GM19328 (cell line): ENCODE measurements around the gene KBTBD7.
A peak's percentile ranks its signal among the peaks of the same experiment; 100 is the strongest.

Experiments
- ATAC-seq: cut with Tn5 transposase; IDR thresholded peaks from one replicate; pipeline ENCODE4 v1.9.1; 2021; ENCODE audit warnings: mild to moderate bottlenecking, moderate library complexity; ENCODE audit not compliant: unreplicated experiment

KBTBD7 gene

GRCh38 chr13:41193919-41194824 lies at the start of gene KBTBD7:
KBTBD7 (minus strand) TSS chr13:41194569; CDS start chr13:41194257, 312 bp downstream.
- peak; percentile 88 for ATAC-seq

DNA sequence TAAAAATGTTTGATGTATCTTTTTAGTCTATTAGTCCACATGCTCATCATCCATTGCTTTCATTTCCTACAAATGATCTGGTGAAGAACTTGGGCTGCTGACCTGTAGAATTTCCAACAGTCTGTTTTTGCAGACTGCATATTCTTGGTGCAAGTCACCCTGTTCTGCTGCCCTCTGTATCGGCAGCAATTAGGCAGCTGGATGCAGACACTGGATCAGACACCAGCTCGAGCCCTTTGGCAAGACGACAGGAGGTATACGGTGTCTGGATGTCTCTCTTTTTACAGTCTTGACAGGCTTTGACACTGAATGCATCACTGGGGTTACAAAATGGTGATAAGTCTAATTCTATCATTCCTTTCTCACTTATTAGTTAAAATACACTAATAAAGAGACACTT lies 47.3 kb upstream of the KBTBD7 start:
- no peak for ATAC-seq

DNA sequence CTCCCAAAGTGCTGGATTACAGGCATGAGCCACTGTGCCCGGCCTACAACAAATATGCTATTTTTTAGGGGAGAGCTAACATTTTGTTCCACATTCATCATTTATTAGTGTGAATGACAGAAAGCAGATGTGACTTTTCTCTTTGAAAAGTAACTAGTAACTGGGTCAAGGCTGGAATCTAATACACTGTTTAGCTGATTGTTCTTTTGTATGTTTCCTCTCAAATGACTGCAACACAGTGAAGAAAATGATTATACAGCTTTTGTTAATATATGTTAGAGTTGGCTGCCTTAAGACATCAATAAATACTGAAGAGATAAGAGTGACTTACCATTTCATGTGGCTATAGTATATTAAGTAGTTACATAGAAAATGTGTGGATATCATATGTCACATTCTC lies 42.0 kb upstream of the KBTBD7 start:
- no peak for ATAC-seq

DNA sequence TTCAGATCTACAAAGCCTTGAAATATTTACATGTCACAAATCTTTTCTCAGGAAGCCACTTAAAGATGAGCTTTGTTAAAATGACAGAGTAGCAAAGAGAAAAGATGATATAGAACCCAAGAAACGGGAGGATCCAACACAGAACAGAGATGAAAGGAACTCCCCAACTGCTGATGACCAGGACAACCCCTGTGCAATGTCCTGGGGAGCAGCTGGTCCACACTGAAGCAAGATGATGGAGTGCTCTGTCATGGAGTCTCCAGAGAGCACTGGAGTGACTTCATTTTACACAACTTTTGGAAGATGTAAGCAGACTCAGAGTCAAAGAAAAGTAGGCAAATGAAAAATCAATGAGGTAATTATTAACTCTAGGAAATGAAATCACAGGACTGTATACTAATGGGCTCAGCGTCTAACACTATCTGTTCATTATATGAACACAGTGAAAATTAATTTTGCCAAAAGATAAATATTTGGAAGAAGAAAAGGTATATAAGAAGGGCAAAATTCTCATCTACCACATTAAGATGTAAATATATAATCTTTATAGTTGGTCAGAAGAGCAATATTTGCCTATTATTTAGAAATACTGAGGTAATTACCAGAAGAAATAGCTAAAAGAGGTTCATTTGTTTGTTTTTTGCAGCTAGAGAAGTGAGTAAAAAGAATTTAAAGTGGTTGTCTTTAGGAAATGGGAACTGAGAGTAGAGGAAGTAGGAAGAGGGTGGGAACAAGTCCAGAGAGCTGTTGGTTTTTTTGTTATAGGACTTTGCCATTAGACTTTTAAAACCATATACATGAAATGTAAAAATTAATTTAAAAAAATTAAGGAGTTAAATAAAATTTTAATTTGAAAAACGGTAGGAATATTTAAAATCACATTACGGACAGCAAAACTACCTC lies 38.5 kb upstream of the KBTBD7 start:
- ATAC-seq: no peak

- ATAC-seq: no peak
Observed at GRCh38 chr13:41231786-41232185, 37.4 kb upstream of the KBTBD7 start.

DNA sequence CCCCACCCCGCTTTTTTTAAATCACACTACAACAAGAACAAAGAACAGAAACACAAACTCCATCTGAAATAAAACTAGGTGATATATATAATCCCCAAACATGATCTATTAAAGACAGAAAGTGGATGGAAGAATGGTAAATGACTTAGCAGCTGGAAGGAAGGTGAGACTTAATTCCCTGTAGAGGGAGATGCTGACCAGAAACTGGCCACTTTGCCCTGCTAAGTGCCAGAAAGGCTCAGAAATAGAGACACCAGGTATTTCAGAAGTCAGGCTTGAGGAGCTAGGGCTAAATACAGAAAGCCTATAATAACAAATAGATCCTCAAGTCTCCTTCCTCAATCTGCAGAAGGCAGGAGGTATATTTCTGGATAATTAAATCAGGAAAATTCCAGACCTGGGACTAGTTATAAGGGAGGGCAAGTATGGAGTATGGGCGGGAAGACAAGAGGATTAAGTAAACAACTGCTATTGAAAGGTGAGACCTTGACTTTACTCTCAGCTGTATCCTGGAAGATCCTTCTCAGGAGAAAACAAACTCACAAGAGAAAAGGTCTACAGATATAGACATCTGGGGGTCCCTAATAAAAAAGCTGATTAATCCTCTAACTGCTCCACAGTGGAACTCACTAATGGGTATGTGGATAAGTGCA lies 36.8 kb upstream of the KBTBD7 start:
- ATAC-seq: no peak

DNA sequence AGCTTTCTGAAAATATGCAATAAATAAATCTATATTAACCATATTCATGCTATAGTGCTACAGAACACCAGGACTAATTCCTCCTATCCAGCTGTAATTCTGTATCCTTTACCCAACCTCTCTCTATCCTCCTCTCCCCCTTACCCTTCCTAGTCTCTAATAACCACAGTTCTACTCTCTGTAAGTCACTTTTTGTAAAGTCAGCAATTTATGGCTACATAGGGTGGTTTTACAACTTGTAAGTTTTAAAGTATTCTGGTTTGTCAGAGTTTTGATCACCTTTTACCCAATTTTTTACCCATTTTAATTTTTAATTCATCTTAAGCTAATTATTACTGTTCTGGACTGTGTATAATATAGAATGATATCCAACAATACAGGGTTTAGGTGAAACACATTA lies 35.0 kb upstream of the KBTBD7 start:
- ATAC-seq: no peak

- no peak for ATAC-seq
Observed at GRCh38 chr13:41224113-41225110, 30.0 kb upstream of the KBTBD7 start.

DNA sequence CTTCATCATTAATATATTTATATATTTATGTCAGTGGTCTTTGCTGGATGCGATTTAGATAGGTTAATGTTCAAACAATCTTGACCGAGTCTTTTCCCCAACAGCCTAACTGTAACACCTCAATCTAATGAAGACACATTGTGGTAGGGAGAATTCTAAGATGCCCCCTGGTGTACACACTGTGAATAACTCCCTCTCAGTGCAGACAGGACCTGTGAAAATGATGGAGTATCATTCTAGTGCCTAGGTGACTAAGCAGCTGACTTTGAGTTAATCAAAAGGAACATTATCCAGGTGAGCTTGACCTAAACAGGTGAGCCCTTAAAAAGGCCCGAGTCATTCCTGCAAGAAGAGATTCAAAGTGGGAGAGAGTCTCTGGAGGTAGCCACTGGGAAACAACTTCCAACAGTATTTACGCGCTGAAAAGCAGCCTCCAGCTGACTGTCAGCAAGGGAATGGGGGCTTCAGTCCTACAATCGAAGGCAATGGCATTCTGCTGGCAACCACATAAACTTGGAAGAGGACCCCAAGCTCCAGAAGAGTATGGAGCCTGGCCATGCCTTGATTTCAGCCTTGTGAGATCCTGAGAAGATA lies 28.0 kb upstream of the KBTBD7 start:
- ATAC-seq: no peak

- no peak for ATAC-seq
Observed at GRCh38 chr13:41220401-41220800, 26.0 kb upstream of the KBTBD7 start.

GRCh38 chr13:41216160-41216559 lies 21.8 kb upstream of the KBTBD7 start:
- no peak for ATAC-seq

DNA sequence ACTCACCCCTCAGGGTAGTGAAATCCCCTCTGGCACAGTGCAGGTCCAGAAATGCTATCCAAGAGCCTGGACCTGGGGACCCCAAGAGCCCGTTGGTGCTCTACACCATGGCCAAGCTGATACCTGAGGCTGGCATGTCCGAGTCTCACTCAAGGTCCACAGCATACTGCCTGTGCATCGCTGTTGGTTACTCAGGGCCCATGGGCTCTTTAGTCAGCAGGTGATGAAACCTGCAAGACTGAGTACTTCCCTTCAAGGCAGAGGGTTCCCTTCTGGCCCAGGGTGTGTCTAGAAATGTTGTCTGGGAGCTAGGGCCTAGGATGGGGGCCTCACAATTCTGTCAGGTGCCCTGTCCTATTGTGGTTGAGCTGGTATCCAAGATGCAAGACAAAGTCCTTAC lies 19.6 kb upstream of the KBTBD7 start:
- no peak for ATAC-seq

GRCh38 chr13:41213316-41213715 lies 18.9 kb upstream of the KBTBD7 start:
- no peak for ATAC-seq

DNA sequence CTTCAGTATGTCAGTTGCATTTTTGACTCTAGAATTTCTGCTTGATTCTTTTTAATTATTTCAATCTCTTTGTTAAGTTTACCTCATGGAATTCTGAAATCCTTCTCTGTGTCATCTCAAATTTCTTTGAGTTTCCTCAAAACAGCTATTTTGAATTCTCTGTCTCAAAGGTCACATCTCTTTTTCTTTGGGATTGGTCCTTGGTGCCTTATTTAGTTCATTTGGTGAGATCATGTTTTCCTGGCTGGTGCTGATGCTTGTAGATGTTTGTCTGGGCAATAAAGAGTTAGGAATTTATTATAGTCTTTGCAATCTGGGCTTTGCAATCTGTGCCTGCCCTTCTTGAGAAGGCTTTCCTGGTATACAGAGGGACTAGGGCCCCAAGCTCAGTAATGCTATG lies 18.5 kb upstream of the KBTBD7 start:
- no peak for ATAC-seq

DNA sequence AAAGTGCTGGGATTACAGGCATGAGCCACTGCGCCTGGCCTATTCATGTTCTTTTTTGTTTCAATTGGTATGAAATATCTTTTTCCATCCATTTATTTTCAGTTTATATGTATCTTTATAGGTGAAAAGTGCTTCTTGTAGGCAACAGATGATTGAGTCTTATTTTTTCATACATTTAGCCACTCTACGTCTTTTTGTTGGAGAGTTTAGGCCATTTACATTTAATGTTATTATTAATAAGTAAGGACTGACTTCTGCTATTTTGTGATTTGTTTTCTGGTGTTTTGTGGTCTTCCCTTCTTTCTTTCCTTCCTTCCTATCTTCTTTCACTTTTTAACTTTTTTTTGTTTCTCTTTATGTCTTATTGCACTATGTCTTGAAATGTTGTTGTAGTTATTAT lies 16.7 kb upstream of the KBTBD7 start:
- no peak for ATAC-seq

DNA sequence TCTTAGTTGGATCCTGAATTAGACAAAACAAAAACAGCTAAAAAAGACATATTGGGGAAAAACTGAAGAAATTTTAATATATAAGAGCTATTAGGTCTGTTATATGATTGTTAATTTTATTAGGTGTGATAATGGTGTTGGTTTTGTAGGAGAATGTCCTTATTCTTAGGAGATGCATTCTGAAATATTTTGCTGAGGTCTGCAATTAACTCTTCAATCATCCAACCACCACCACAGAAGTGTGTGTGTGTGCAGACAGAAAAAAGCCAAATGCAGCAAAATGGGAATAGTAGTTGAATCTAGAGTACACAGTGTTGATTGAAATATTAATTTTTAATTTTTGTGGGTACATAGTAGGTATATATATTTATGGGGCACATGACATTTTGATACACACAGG lies 12.1 kb upstream of the KBTBD7 start:
- ATAC-seq: no peak

DNA sequence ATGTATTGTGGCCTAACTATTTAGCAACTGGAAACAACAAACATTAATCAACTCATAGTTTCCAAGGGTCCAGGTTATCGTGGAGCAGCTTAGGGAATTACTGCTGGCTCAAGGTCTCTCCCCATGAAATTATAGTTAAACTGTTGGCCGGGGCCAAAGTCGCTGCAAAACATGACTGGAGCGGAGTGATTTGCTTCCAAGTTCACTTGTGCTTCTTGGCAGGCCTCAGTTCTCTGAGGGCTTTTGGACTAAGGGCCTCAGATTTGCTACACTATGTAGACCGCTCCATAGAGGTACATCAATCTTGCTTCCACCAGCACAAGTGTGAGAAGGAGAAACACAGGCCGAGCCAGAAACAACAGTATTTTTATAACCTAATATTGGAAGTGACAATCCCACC lies 9.4 kb upstream of the KBTBD7 start:
- no peak for ATAC-seq

DNA sequence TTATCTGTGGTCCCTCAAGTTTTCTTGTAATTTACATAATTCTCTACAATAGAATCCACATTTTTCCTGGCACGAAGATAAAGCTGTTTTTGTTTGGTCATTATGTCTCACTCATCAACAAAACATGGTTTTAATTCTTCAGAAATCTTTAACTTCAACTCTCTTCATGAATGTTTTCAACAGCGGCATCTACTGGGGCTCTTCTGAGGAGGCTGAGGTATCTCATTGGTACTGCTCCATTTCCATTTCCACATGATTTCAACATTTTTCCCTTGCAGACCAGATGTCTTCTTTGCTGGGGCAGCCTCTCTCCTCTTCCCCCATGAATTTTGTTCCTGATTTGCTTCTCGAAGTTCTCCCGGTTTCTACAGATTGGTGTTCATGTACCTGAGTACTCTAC lies 5.8 kb upstream of the KBTBD7 start:
- no peak for ATAC-seq

- peak; percentile 59 for ATAC-seq
Observed at GRCh38 chr13:41199526-41199925, 5.2 kb upstream of the KBTBD7 start.

GRCh38 chr13:41199079-41199478 lies 4.7 kb upstream of the KBTBD7 start:
- peak; percentile 4 for ATAC-seq
